OCI-LY1 (cell line): Measurements from ENCODE around the gene METTL26.

Experiments used
- EZH2 ChIP-seq: fragments of 200-600 bp; sonication (generic), shearing (Covaris generic); IDR thresholded peaks from 2 replicates; pipeline ENCODE4 v1.8.0; 2017; ENCODE audit warnings: borderline replicate concordance, mixed run types, mild to moderate bottlenecking, antibody characterized with exemption, low read length, moderate library complexity, mixed read lengths
- TF ChIP-seq, protein P1 (sequence below): fragments of 200-600 bp; sonication (generic), shearing (Covaris generic); IDR thresholded peaks from 2 replicates; pipeline ENCODE4 v1.5.1; 2017; ENCODE audit warnings: mild to moderate bottlenecking, antibody characterized with exemption, low read length, moderate library complexity, mixed read lengths

DNA sequence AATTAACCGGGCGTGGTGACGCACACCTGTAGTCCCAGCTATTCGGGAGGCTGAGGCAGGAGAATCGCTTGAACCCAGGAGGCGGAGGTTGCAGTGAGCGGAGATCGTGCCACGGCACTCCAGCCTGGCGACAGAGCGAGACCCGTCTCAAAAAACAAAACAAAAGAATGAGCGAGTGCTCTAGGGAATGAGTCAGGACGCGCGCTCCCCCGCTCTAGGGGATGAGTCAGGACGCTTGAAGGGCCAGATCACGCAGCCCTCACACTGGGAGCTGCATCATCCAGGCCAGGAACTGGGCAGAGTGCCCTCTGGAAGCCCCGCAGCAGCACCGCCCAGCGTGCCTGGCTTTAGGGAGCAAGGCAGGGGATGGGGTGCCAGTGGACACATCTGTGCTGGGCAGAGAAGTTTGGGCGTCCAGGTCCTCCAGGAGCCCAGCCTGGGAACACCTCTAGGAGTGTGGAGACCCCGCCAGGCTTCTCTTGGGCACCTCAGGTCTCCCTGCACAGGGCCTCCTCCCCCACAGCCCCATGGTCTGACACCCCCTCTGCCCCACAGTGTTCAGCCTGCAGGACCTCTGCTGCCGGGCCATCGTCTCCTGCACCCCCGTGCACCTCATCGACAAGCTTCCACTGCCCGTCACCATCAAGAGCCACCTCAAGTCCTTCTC is 9.2 kb downstream of the METTL26 start:
- TF ChIP-seq, protein P1, sequence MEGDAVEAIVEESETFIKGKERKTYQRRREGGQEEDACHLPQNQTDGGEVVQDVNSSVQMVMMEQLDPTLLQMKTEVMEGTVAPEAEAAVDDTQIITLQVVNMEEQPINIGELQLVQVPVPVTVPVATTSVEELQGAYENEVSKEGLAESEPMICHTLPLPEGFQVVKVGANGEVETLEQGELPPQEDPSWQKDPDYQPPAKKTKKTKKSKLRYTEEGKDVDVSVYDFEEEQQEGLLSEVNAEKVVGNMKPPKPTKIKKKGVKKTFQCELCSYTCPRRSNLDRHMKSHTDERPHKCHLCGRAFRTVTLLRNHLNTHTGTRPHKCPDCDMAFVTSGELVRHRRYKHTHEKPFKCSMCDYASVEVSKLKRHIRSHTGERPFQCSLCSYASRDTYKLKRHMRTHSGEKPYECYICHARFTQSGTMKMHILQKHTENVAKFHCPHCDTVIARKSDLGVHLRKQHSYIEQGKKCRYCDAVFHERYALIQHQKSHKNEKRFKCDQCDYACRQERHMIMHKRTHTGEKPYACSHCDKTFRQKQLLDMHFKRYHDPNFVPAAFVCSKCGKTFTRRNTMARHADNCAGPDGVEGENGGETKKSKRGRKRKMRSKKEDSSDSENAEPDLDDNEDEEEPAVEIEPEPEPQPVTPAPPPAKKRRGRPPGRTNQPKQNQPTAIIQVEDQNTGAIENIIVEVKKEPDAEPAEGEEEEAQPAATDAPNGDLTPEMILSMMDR, result no peak
- no peak for TF ChIP-seq EZH2
